MM.1S (cell line): ENCODE results near the gene FAM120B.

Source experiments
- DNase-seq: peaks from one replicate; pipeline ENCODE4 v3.0.0-alpha.2; 2015
- H2AFZ ChIP-seq: fragments of 300-600 bp; sonication (generic); 2 replicates; pipeline ENCODE4 v1.6.0; 2016; ENCODE audit warnings: antibody characterized with exemption, low read length
- H3F3A ChIP-seq: fragments of 300-600 bp; sonication (generic); 2 replicates; pipeline ENCODE4 v1.6.1; 2016; ENCODE audit warnings: mild to moderate bottlenecking, antibody characterized with exemption, low read length, moderate library complexity, mixed read lengths; ENCODE audit not compliant: insufficient read depth
- H3K27ac ChIP-seq: fragments of 300-600 bp; sonication (generic); 2 replicates; pipeline ENCODE4 v1.5.1; 2016; ENCODE audit warnings: mild to moderate bottlenecking, low read length
- H3K27me3 ChIP-seq: fragments of 300-600 bp; sonication (generic); replicated peaks from 2 replicates; pipeline ENCODE4 v1.6.0; 2016; ENCODE audit warnings: low read length; ENCODE audit not compliant: insufficient read depth
- H3K36me3 ChIP-seq: fragments of 300-600 bp; sonication (generic); replicated peaks from 2 replicates; pipeline ENCODE4 v1.6.1; 2016; ENCODE audit warnings: mild to moderate bottlenecking, low read length, mixed read lengths; ENCODE audit not compliant: insufficient read depth
- H3K4me1 ChIP-seq: fragments of 300-600 bp; sonication (generic); 2 replicates; pipeline ENCODE4 v1.6.1; 2016; ENCODE audit warnings: low read length, mixed read lengths
- H3K4me2 ChIP-seq: fragments of 300-600 bp; sonication (generic); 2 replicates; pipeline ENCODE4 v1.6.0; 2016; ENCODE audit warnings: low read depth, low read length
- H3K4me3 ChIP-seq: fragments of 300-600 bp; sonication (generic); 2 replicates; pipeline ENCODE4 v1.5.1; 2016; ENCODE audit warnings: low read length, mixed read lengths
- H3K79me2 ChIP-seq: fragments of 300-600 bp; sonication (generic); 2 replicates; pipeline ENCODE4 v1.6.1; 2016; ENCODE audit warnings: mixed run types, low read length, mixed read lengths
- H3K9ac ChIP-seq: fragments of 300-600 bp; sonication (generic); 2 replicates; pipeline ENCODE4 v1.6.1; 2016; ENCODE audit warnings: low read length, mixed read lengths
- H3K9me2 ChIP-seq: fragments of 300-600 bp; sonication (generic); replicated peaks from 2 replicates; pipeline ENCODE4 v1.6.1; 2016; ENCODE audit warnings: mild to moderate bottlenecking, low read length, mixed read lengths; ENCODE audit not compliant: insufficient read depth
- H3K9me3 ChIP-seq: fragments of 300-600 bp; sonication (generic); replicated peaks from 2 replicates; pipeline ENCODE4 v1.6.1; 2016; ENCODE audit warnings: mild to moderate bottlenecking, low read length, mixed read lengths; ENCODE audit not compliant: insufficient read depth
- H4K20me1 ChIP-seq: fragments of 300-600 bp; sonication (generic); 2 replicates; pipeline ENCODE4 v1.6.1; 2016; ENCODE audit warnings: mild to moderate bottlenecking, low read length, moderate library complexity, mixed read lengths; ENCODE audit not compliant: insufficient read depth
- CTCF ChIP-seq: fragments of 300-600 bp; sonication (generic); IDR thresholded peaks from 2 replicates; pipeline ENCODE4 v1.5.1; 2016; ENCODE audit warnings: antibody characterized with exemption, low read length, mixed read lengths
- EZH2 ChIP-seq: fragments of 300-600 bp; sonication (generic); optimal IDR thresholded peaks from 2 replicates; pipeline ENCODE3; 2017; ENCODE audit warnings: low read depth, mild to moderate bottlenecking, antibody characterized with exemption, low read length, mixed read lengths
- EZH2phosphoT487 ChIP-seq: fragments of 300-600 bp; sonication (generic); IDR thresholded peaks from 2 replicates; pipeline ENCODE4 v1.6.1; 2018; ENCODE audit warnings: antibody characterized with exemption, low read length

FAM120B gene

DNA sequence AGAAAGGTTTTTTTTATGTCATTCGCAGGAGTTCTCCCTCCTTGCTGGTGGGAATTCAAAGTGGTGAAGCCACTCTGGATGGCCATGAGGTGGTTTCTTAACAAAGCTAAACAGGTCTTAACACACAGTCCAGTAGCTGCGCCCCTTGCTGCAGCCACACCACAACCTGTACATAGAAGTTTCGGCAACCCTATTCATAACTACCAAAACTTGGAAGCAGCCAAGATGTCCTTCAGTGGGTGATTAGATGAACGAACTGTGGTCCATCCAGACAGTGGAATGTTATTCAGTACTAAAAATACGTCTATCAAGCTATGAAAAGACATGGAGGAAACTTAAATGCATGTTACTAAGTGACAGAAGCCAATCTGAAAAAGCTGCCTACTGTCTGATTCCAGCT lies 78.9 kb downstream of the FAM120B start:
- H3K9me2 ChIP-seq = no peaks in the 10 kb centered on the region
- DNase-seq = no peak
- H3F3A ChIP-seq = no peaks in the 10 kb centered on the region
- H3K9ac ChIP-seq = no peak overlapping the region
- H3K27me3 ChIP-seq = no peaks in the 10 kb centered on the region
- TF ChIP-seq CTCF (no peak), EZH2phosphoT487 (no peak), EZH2 (no peak)
- H3K4me2 ChIP-seq = no peak overlapping the region
- no peaks in the 10 kb centered on the region for H3K36me3 ChIP-seq
- H3K9me3 ChIP-seq = no peaks in the 10 kb centered on the region
- no peaks in the 10 kb centered on the region for H3K4me1 ChIP-seq
- no peak overlapping the region for H3K27ac ChIP-seq
- H2AFZ ChIP-seq = no peak overlapping the region
- H3K4me3 ChIP-seq = no peak overlapping the region
- no peaks in the 10 kb centered on the region for H3K79me2 ChIP-seq
- H4K20me1 ChIP-seq = no peaks in the 10 kb centered on the region

DNA sequence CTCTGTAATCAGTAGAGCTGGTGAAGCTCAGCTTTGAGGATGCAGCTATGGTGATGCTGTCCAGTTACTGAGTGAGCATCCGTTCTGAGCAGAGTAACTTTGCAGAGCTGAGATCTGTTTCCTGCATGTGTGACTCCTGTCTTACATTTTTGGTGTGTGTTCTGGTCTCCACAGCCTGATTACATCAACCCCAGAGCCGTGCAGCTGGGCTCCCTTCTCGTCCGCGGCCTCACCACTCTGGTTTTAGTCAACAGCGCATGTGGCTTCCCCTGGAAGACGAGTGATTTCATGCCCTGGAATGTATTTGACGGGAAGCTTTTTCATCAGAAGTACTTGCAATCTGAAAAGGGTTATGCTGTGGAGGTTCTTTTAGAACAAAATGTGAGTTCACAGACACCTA lies 81.6 kb downstream of the FAM120B start:
- no peaks in the 10 kb centered on the region for H3K4me1 ChIP-seq
- no peak overlapping the region for H3K27ac ChIP-seq
- no peaks in the 10 kb centered on the region for H3K9me3 ChIP-seq
- TF ChIP-seq EZH2 (no peak), EZH2phosphoT487 (no peak), CTCF (no peak)
- H3K9ac ChIP-seq = no peak overlapping the region
- no peak for DNase-seq
- H4K20me1 ChIP-seq = no peaks in the 10 kb centered on the region
- H3K27me3 ChIP-seq = no peaks in the 10 kb centered on the region
- H2AFZ ChIP-seq = no peak overlapping the region
- H3K79me2 ChIP-seq = no peaks in the 10 kb centered on the region
- H3F3A ChIP-seq = no peaks in the 10 kb centered on the region
- no peak overlapping the region for H3K4me3 ChIP-seq
- no peaks in the 10 kb centered on the region for H3K9me2 ChIP-seq
- H3K36me3 ChIP-seq = no peaks in the 10 kb centered on the region
- H3K4me2 ChIP-seq = no peak overlapping the region

DNA sequence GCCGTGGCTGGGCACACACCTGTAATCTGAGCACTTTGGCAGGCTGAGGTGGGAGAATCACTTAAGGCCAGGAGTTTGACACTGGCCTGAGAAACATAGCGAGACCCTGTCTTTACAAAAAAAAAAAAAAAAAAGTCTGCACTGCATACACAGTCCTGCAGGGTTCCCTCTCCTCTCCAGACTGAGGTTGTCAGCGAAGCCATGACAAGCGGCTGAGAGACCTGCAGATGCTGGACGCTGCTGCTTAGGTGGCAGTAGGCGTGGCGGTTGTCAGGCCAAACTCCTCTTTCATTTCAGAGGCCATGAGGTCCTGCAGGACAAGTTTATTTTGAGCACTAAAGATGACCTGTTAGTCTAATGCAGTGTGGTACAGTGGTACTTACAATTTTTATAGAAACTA lies 86.5 kb downstream of the FAM120B start:
- H3K9me3 ChIP-seq = no peaks in the 10 kb centered on the region
- H3K9ac ChIP-seq = no peak overlapping the region
- no peak overlapping the region for H3K4me2 ChIP-seq
- no peak overlapping the region for H3K27ac ChIP-seq
- H3K79me2 ChIP-seq = no peaks in the 10 kb centered on the region
- H4K20me1 ChIP-seq = no peaks in the 10 kb centered on the region
- no peak overlapping the region for H3K4me3 ChIP-seq
- no peak overlapping the region for H2AFZ ChIP-seq
- no peaks in the 10 kb centered on the region for H3K36me3 ChIP-seq
- DNase-seq = no peak
- no peaks in the 10 kb centered on the region for H3K27me3 ChIP-seq
- no peaks in the 10 kb centered on the region for H3F3A ChIP-seq
- H3K9me2 ChIP-seq = no peaks in the 10 kb centered on the region
- no peak for TF ChIP-seq EZH2
- TF ChIP-seq CTCF = no peak
- no peak for TF ChIP-seq EZH2phosphoT487
- H3K4me1 ChIP-seq = no peaks in the 10 kb centered on the region
